ENCODE data around the gene HLA-DQA1. TPM values are rescaled to one million over a fixed set of nuclear protein-coding genes. Genes with fewer than 3 reads are reported as not detected.
"Not testable (repeated sequence)": the region's sequence is repeated elsewhere in the genome, so short reads cannot be mapped to it uniquely, and the experiment has no call there.

Gene HLA-DQA1
- total RNA-seq, 1 experiment from 2014 or later: not detected

GRCh38 chr6:32669893-32670292 is 32.7 kb downstream of the HLA-DQA1 start:
- intact Hi-C loops (cut with micrococcal nuclease; ENCODE audit: unreplicated experiment): loop anchor here (5.0 kb wide), 1 partner anchor 32 kb away; no protein-coding TSS in a partner anchor
- Histone ChIP-seq H3K4me3 (ENCODE audit: low read depth, low read length) (no peak overlapping the region), H3K4me1 (no peaks in the 10 kb centered on the region), H3K36me3 (ENCODE audit: control insufficient read depth, insufficient read depth, low read length) (no peaks in the 10 kb centered on the region), H3K27me3 (replicated peaks; ENCODE audit: control insufficient read depth, insufficient read depth, low read length) (no peaks in the 10 kb centered on the region), H3K9me3 (no peaks in the 10 kb centered on the region)
- BruUV-seq (replicated peaks): no TSS peak
- Mint-ChIP-seq H3K27me3 (ENCODE audit: insufficient read depth, unreplicated experiment) (peaks cover 11% of the 10 kb centered on the region), H3K4me1 (ENCODE audit: low read depth, unreplicated experiment) (no peaks in the 10 kb centered on the region), H3K27ac (ENCODE audit: unreplicated experiment) (no peak overlapping the region), H3K4me3 (ENCODE audit: unreplicated experiment) (no peak overlapping the region), H3K9me3 (ENCODE audit: unreplicated experiment) (no peaks in the 10 kb centered on the region), H3K36me3 (ENCODE audit: insufficient read depth, unreplicated experiment) (no peaks in the 10 kb centered on the region)
- ChIA-PET POLR2A (no interaction called here), CTCF (no interaction called here)
- no peak for DNase-seq
- no peak for TF ChIP-seq CTCF (IDR thresholded peaks at IDR 0.05; ENCODE audit: insufficient read depth in 1 of 2, low read depth in 1 of 2, low read length in 1 of 2, severe bottlenecking in 1 of 2, unreplicated experiment in 1 of 2)

- H3K27ac Mint-ChIP-seq (ENCODE audit: unreplicated experiment); CTCF ChIA-PET; H3K27me3 ChIP-seq (replicated peaks; ENCODE audit: control insufficient read depth, insufficient read depth, low read length): not testable (repeated sequence)
Observed at GRCh38 chr6:32671908-32672307, 34.7 kb downstream of the HLA-DQA1 start.

GRCh38 chr6:32674123-32674522 is 36.9 kb downstream of the HLA-DQA1 start:
- intact Hi-C loops (cut with micrococcal nuclease; ENCODE audit: unreplicated experiment); H3K9me3 ChIP-seq; POLR2A ChIA-PET; CTCF ChIA-PET; H3K4me1 ChIP-seq; H3K4me3 Mint-ChIP-seq (ENCODE audit: unreplicated experiment); H3K27ac Mint-ChIP-seq (ENCODE audit: unreplicated experiment); H3K4me1 Mint-ChIP-seq (ENCODE audit: low read depth, unreplicated experiment); H3K36me3 ChIP-seq (ENCODE audit: control insufficient read depth, insufficient read depth, low read length); BruUV-seq (replicated peaks); H3K27me3 ChIP-seq (replicated peaks; ENCODE audit: control insufficient read depth, insufficient read depth, low read length); DNase-seq; H3K27me3 Mint-ChIP-seq (ENCODE audit: insufficient read depth, unreplicated experiment); H3K4me3 ChIP-seq (ENCODE audit: low read depth, low read length); H3K9me3 Mint-ChIP-seq (ENCODE audit: unreplicated experiment); H3K36me3 Mint-ChIP-seq (ENCODE audit: insufficient read depth, unreplicated experiment): not testable (repeated sequence)

More at GRCh38 chr6:32671908-32672307, 34.7 kb downstream of the HLA-DQA1 start:
- POLR2A ChIA-PET; H3K36me3 ChIP-seq (ENCODE audit: control insufficient read depth, insufficient read depth, low read length); H3K4me1 Mint-ChIP-seq (ENCODE audit: low read depth, unreplicated experiment); H3K4me3 ChIP-seq (ENCODE audit: low read depth, low read length); intact Hi-C loops (cut with micrococcal nuclease; ENCODE audit: unreplicated experiment); H3K9me3 ChIP-seq; H3K9me3 Mint-ChIP-seq (ENCODE audit: unreplicated experiment); H3K4me3 Mint-ChIP-seq (ENCODE audit: unreplicated experiment); H3K36me3 Mint-ChIP-seq (ENCODE audit: insufficient read depth, unreplicated experiment); BruUV-seq (replicated peaks); DNase-seq; H3K4me1 ChIP-seq; H3K27me3 Mint-ChIP-seq (ENCODE audit: insufficient read depth, unreplicated experiment): not testable (repeated sequence)

- no peaks in the 10 kb centered on the region for H3K4me1 Mint-ChIP-seq (ENCODE audit: low read depth, unreplicated experiment)
- CTCF ChIA-PET: no interaction called here
Observed at GRCh38 chr6:32679492-32679891, 42.3 kb downstream of the HLA-DQA1 start.

More at GRCh38 chr6:32679492-32679891, 42.3 kb downstream of the HLA-DQA1 start:
- Mint-ChIP-seq H3K27ac (ENCODE audit: unreplicated experiment) (no peak overlapping the region), H3K9me3 (ENCODE audit: unreplicated experiment) (peaks cover 8% of the 10 kb centered on the region), H3K4me3 (ENCODE audit: unreplicated experiment) (no peak overlapping the region), H3K27me3 (ENCODE audit: insufficient read depth, unreplicated experiment) (no peaks in the 10 kb centered on the region), H3K36me3 (ENCODE audit: insufficient read depth, unreplicated experiment) (no peaks in the 10 kb centered on the region)
- Histone ChIP-seq H3K27me3 (replicated peaks; ENCODE audit: control insufficient read depth, insufficient read depth, low read length) (no peaks in the 10 kb centered on the region), H3K9me3 (no peaks in the 10 kb centered on the region), H3K4me1 (no peaks in the 10 kb centered on the region), H3K4me3 (ENCODE audit: low read depth, low read length) (no peak overlapping the region), H3K36me3 (ENCODE audit: control insufficient read depth, insufficient read depth, low read length) (no peaks in the 10 kb centered on the region)
- no TSS peak for BruUV-seq (replicated peaks)
- POLR2A ChIA-PET: no interaction called here
- TF ChIP-seq CTCF (IDR thresholded peaks at IDR 0.05; ENCODE audit: insufficient read depth in 1 of 2, low read depth in 1 of 2, low read length in 1 of 2, severe bottlenecking in 1 of 2, unreplicated experiment in 1 of 2): no peak
- DNase-seq: no peak
- intact Hi-C loops (cut with micrococcal nuclease; ENCODE audit: unreplicated experiment): no loop called here

Measured in Caco-2 (cell line).